ENCODE data around the gene ORC2.

DNA sequence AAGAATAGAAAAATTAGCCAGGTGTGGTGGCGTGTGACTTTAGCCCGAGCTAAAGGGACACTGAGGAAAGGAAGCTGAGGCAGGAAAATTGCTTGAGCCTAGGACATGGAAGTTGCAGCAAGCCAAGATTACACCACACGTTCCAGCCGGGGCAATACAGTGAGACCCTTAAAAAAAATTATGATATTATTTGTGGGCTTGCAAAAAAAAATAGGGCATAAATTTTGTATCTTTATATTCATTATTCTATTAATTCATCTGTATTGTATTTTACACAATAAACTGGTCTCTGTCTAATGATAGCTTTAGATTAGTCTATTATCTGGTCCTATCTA, 18.1 kb downstream of the ORC2 start:
- TF ChIP-seq CTCF (IDR thresholded peaks at IDR 0.05) (no peak), POLR2A (IDR thresholded peaks at IDR 0.05) (no peak)
